Neural cell (in vitro differentiated cells): ENCODE measurements around the gene ADGRL1. TPM values are rescaled to one million over a fixed set of nuclear protein-coding genes. Genes with fewer than 3 reads are reported as not detected.

Experiments
- H2AFZ ChIP-seq: fragments of 200-600, 300-800 bp; sonication (generic), shearing (Covaris generic); 2 replicates; pipeline ENCODE4 v1.6.0; 2014; ENCODE audit warnings: low read depth, mild to moderate bottlenecking, antibody characterized with exemption, low read length, moderate library complexity
- H3F3A ChIP-seq: fragments of 200-600 bp; shearing (Covaris generic); 2 replicates; pipeline ENCODE4 v1.6.1; 2016; ENCODE audit warnings: mild to moderate bottlenecking, moderate library complexity, mixed read lengths, antibody characterized with exemption, low read length; ENCODE audit not compliant: insufficient read depth, poor library complexity, severe bottlenecking
- H3K27ac ChIP-seq: fragments of 200-600, 300-800 bp; sonication (generic), shearing (Covaris generic); 2 replicates; pipeline ENCODE4 v1.5.1; 2014; ENCODE audit warnings: mild to moderate bottlenecking, low read length, moderate library complexity
- H3K27me3 ChIP-seq: fragments of 300-800, 200-600 bp; sonication (generic), shearing (Covaris generic); 2 replicates; pipeline ENCODE4 v1.6.0; 2014; ENCODE audit warnings: mild to moderate bottlenecking, low read depth, low read length, moderate library complexity; ENCODE audit not compliant: insufficient read depth
- H3K36me3 ChIP-seq: fragments of 300-800, 200-600 bp; sonication (generic), shearing (Covaris generic); 2 replicates; pipeline ENCODE4 v1.5.1; 2014; ENCODE audit warnings: mild to moderate bottlenecking, antibody characterized with exemption, low read length, moderate library complexity; ENCODE audit not compliant: insufficient read depth
- H3K4me2 ChIP-seq: fragments of 300-800, 200-600 bp; sonication (generic), shearing (Covaris generic); 2 replicates; pipeline ENCODE4 v1.6.0; 2014; ENCODE audit warnings: mild to moderate bottlenecking, low read length
- H3K4me3 ChIP-seq: fragments of 300-800, 200-600 bp; sonication (generic), shearing (Covaris generic); 2 replicates; pipeline ENCODE4 v1.5.1; 2014; ENCODE audit warnings: mild to moderate bottlenecking, low read length, moderate library complexity
- H3K79me2 ChIP-seq: fragments of 200-600 bp; shearing (Covaris generic); replicated peaks from 2 replicates; pipeline ENCODE4 v1.6.0; 2014; ENCODE audit warnings: mild to moderate bottlenecking, low read length, moderate library complexity; ENCODE audit not compliant: insufficient read depth
- H3K9ac ChIP-seq: fragments of 300-800, 200-600 bp; sonication (generic), shearing (Covaris generic); 2 replicates; pipeline ENCODE4 v1.6.1; 2016; ENCODE audit warnings: mild to moderate bottlenecking, low read length, mixed read lengths
- H3K9me2 ChIP-seq: fragments of 200-600 bp; shearing (Covaris generic); 2 replicates; pipeline ENCODE4 v1.6.1; 2016; ENCODE audit warnings: mild to moderate bottlenecking, low read length, mixed read lengths; ENCODE audit not compliant: insufficient read depth
- H3K9me3 ChIP-seq: fragments of 200-600, 300-800 bp; sonication (generic), shearing (Covaris generic); 2 replicates; pipeline ENCODE4 v1.6.1; 2016; ENCODE audit warnings: mild to moderate bottlenecking, mixed run types, low read length, moderate library complexity, mixed read lengths
- H4K20me1 ChIP-seq: fragments of 200-600 bp; shearing (Covaris generic); 2 replicates; pipeline ENCODE4 v1.6.1; 2016; ENCODE audit warnings: mild to moderate bottlenecking, mixed run types; ENCODE audit not compliant: insufficient read depth
- CTCF ChIP-seq: fragments of 450-650 bp; IDR thresholded peaks from 2 replicates; pipeline ENCODE4 v1.5.1; 2014; ENCODE audit warnings: antibody characterized with exemption, mild to moderate bottlenecking, moderate library complexity; ENCODE audit not compliant: poor library complexity, severe bottlenecking
- EP300 ChIP-seq: fragments of 450-650 bp; conservative IDR thresholded peaks from 2 replicates; pipeline ENCODE4 v1.6.1; 2014; ENCODE audit warnings: antibody characterized with exemption, mild to moderate bottlenecking, moderate library complexity; ENCODE audit not compliant: poor library complexity, severe bottlenecking
- EZH2 ChIP-seq: fragments of 200-600, 300-800 bp; shearing (Covaris generic), sonication (generic); IDR thresholded peaks from 2 replicates; pipeline ENCODE4 v1.6.1; 2014; ENCODE audit warnings: antibody characterized with exemption, low read length, borderline replicate concordance, mild to moderate bottlenecking; ENCODE audit not compliant: insufficient read depth, poor library complexity, severe bottlenecking
- MXI1 ChIP-seq: fragments of 450-650 bp; conservative IDR thresholded peaks from 2 replicates; pipeline ENCODE4 v1.6.1; 2014; ENCODE audit warnings: antibody characterized with exemption, mild to moderate bottlenecking; ENCODE audit not compliant: poor library complexity, severe bottlenecking
- POLR2AphosphoS5 ChIP-seq: IDR thresholded peaks from 2 replicates; pipeline ENCODE4 v1.6.1; 2012
- RAD21 ChIP-seq: fragments of 450-650 bp; conservative IDR thresholded peaks from 2 replicates; pipeline ENCODE4 v1.6.1; 2014; ENCODE audit warnings: antibody characterized with exemption, mild to moderate bottlenecking, moderate library complexity
- REST ChIP-seq: IDR thresholded peaks from 2 replicates; pipeline ENCODE4 v1.6.1; 2012; ENCODE audit warnings: borderline replicate concordance
- SMC3 ChIP-seq: fragments of 450-650 bp; conservative IDR thresholded peaks from 2 replicates; pipeline ENCODE4 v1.6.1; 2014; ENCODE audit warnings: antibody characterized with exemption, mild to moderate bottlenecking, moderate library complexity; ENCODE audit not compliant: poor library complexity
- TAF1 ChIP-seq: IDR thresholded peaks from 2 replicates; pipeline ENCODE4 v1.6.1; 2012; ENCODE audit warnings: low read depth
- polyA plus RNA-seq: library from polyadenylated mRNA; depleted of rRNA; stranded (reverse); fragments of >200 nt; gene quantifications from 2 replicates; pipeline ENCODE4 v1.2.3, GENCODE V29; 2014

The ADGRL1 gene
- polyA plus RNA-seq, 1 donor from 2014 or later, result 22.2 TPM

GRCh38 chr19:14102102-14102696 lies 103.8 kb downstream of the ADGRL1 start:
- Histone ChIP-seq H3K27me3 (no peaks in the 10 kb centered on the region), H3K4me2 (no peak overlapping the region), H3F3A (no peaks in the 10 kb centered on the region), H4K20me1 (no peaks in the 10 kb centered on the region), H3K9ac (no peak overlapping the region), H3K4me3 (no peak overlapping the region), H3K79me2 (no peaks in the 10 kb centered on the region), H3K9me2 (no peaks in the 10 kb centered on the region), H3K9me3 (no peaks in the 10 kb centered on the region), H3K27ac (no peak overlapping the region), H2AFZ (no peak overlapping the region), H3K36me3 (peaks cover 6% of the 10 kb centered on the region)
- TF ChIP-seq TAF1, result no peak
- TF ChIP-seq POLR2AphosphoS5, result no peak
- TF ChIP-seq RAD21, result no peak
- no peak for TF ChIP-seq REST
- TF ChIP-seq SMC3, result no peak
- no peak for TF ChIP-seq MXI1
- TF ChIP-seq CTCF, result no peak
- no peak for TF ChIP-seq EP300

- peaks cover 6% of the 10 kb centered on the region for H3K36me3 ChIP-seq
- TF ChIP-seq EP300 (no peak), POLR2AphosphoS5 (no peak), TAF1 (no peak), MXI1 (no peak), SMC3 (no peak), REST (no peak), RAD21 (no peak), CTCF (no peak), EZH2 (no peak)
- no peak overlapping the region for H3K4me3 ChIP-seq
- no peaks in the 10 kb centered on the region for H3K79me2 ChIP-seq
- no peak overlapping the region for H3K9ac ChIP-seq
- H3K27me3 ChIP-seq, result no peaks in the 10 kb centered on the region
- H3K27ac ChIP-seq, result no peak overlapping the region
- H4K20me1 ChIP-seq, result no peaks in the 10 kb centered on the region
- no peaks in the 10 kb centered on the region for H3F3A ChIP-seq
- no peaks in the 10 kb centered on the region for H3K9me2 ChIP-seq
- H3K4me2 ChIP-seq, result no peak overlapping the region
- H2AFZ ChIP-seq, result no peak overlapping the region
- no peaks in the 10 kb centered on the region for H3K9me3 ChIP-seq
These were observed 104.9 kb downstream of the ADGRL1 start for GRCh38 chr19:14101003-14101545.
